Hepatocyte (in vitro differentiated cells): ENCODE results near the gene ADIG. TPM values are rescaled to one million over a fixed set of nuclear protein-coding genes. Genes with fewer than 3 reads are reported as not detected.

Experiments
- DNase-seq: peaks from one replicate; pipeline ENCODE4 v3.0.0-alpha.2; 2016; ENCODE audit warnings: low spot score
- H2AFZ ChIP-seq: fragments of 200-600 bp; sonication (generic); 2 replicates; pipeline ENCODE4 v1.6.0; 2016; ENCODE audit warnings: antibody characterized with exemption, mild to moderate bottlenecking
- H3K27ac ChIP-seq: fragments of 200-600 bp; sonication (generic); 2 replicates; pipeline ENCODE4 v1.5.1; 2016; ENCODE audit warnings: mild to moderate bottlenecking
- H3K27me3 ChIP-seq: fragments of 200-600 bp; sonication (generic); 2 replicates; pipeline ENCODE4 v1.6.1; 2016
- H3K36me3 ChIP-seq: fragments of 200-600 bp; sonication (generic); replicated peaks from 2 replicates; pipeline ENCODE4 v1.5.1; 2016; ENCODE audit warnings: low read depth; ENCODE audit not compliant: insufficient read depth
- H3K4me1 ChIP-seq: fragments of 200-600 bp; sonication (generic); 2 replicates; pipeline ENCODE4 v1.5.1; 2016; ENCODE audit warnings: mild to moderate bottlenecking, moderate library complexity; ENCODE audit not compliant: insufficient read depth
- H3K4me2 ChIP-seq: fragments of 200-600 bp; sonication (generic); 2 replicates; pipeline ENCODE4 v1.6.0; 2016
- H3K4me3 ChIP-seq: fragments of 200-600 bp; sonication (generic); 2 replicates; pipeline ENCODE4 v1.5.1; 2016; ENCODE audit warnings: mild to moderate bottlenecking
- H3K79me2 ChIP-seq: fragments of 200-600 bp; sonication (generic); 2 replicates; pipeline ENCODE4 v1.6.0; 2017; ENCODE audit warnings: mild to moderate bottlenecking
- H3K9me2 ChIP-seq: fragments of 200-600 bp; sonication (generic); replicated peaks from 2 replicates; pipeline ENCODE4 v1.6.0; 2017; ENCODE audit warnings: mild to moderate bottlenecking; ENCODE audit not compliant: insufficient read depth
- H3K9me3 ChIP-seq: fragments of 200-600 bp; sonication (generic); 2 replicates; pipeline ENCODE4 v1.5.1; 2016; ENCODE audit warnings: low read depth, mild to moderate bottlenecking
- H4K20me1 ChIP-seq: fragments of 200-600 bp; sonication (generic); 2 replicates; pipeline ENCODE4 v1.6.0; 2016; ENCODE audit warnings: mild to moderate bottlenecking; ENCODE audit not compliant: insufficient read depth, poor library complexity, severe bottlenecking
- EZH2 ChIP-seq: fragments of 200-600 bp; sonication (generic); IDR thresholded peaks from 2 replicates; pipeline ENCODE4 v1.6.1; 2016; ENCODE audit warnings: antibody characterized with exemption, mild to moderate bottlenecking, borderline replicate concordance
- EZH2phosphoT487 ChIP-seq: fragments of 200-600 bp; sonication (generic); IDR thresholded peaks from one replicate; pipeline ENCODE4 v1.6.1; 2018; ENCODE audit warnings: antibody characterized with exemption, mild to moderate bottlenecking, low read depth, moderate library complexity; ENCODE audit not compliant: unreplicated experiment, severe bottlenecking
- WGBS: methylation state at CpG from one replicate; pipeline ENCODE4 v1.1.6; 2016; ENCODE audit warnings: low lambda C conversion rate; ENCODE audit errors: missing lambda C conversion rate; 5-methylcytosine and 5-hydroxymethylcytosine counted together
- polyA plus RNA-seq: library from polyadenylated mRNA; unstranded; fragments of >200 nt; fragmentation: Nextera tagmentation; extraction: Ambion mirVana; gene quantifications from 2 replicates; pipeline ENCODE4 v1.2.1, GENCODE V29; 2016
- total RNA-seq: library from RNA; depleted of rRNA; stranded (reverse); fragments of >200 nt; gene quantifications from 2 replicates; pipeline ENCODE4 v1.2.3, GENCODE V29; 2014
- TF ChIP-seq, protein P1 (sequence below): fragments of 200-600 bp; sonication (generic); IDR thresholded peaks from 2 replicates; pipeline ENCODE4 v1.5.1; 2016; ENCODE audit warnings: antibody characterized with exemption, mild to moderate bottlenecking; ENCODE audit not compliant: poor library complexity

The ADIG gene
- total and polyA plus RNA-seq, 2 experiments from 2014 or later, result not detected

DNA sequence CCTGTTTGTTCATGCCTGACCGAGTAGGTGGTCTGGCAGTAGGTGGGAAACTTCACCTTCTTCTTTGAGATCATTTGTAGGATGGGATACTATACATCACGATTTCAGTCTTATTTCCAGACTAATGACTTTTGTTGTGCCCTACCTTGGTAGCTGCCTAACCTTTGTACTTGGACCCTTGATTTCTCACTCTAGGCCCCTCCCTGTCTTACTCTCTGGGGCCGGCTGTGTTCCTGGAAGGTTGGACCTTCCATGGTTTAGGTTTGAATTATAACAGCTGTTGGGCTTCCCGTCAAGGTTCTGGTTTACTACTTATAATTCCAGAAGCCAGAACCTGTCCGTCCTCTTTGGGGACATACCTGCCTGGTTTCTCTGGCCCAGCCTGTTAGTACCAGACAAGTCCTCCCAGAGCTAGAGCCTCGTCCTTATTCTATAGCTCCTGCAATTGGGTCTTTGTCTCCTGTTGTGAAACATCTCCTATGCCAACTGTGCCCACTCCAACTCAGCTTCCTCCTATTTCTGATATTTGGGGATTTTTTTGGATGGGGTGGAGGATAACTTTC lies 14.9 kb upstream of the ADIG start:
- Histone ChIP-seq H3K9me3 (no peaks in the 10 kb centered on the region), H3K4me3 (no peak overlapping the region), H3K4me1 (no peaks in the 10 kb centered on the region), H3K36me3 (no peaks in the 10 kb centered on the region), H3K27ac (no peak overlapping the region), H3K4me2 (no peak overlapping the region), H3K79me2 (no peaks in the 10 kb centered on the region), H3K9me2 (no peaks in the 10 kb centered on the region), H3K27me3 (no peaks in the 10 kb centered on the region), H4K20me1 (no peaks in the 10 kb centered on the region), H2AFZ (no peak overlapping the region)
- DNase-seq, result no peak
- 82% methylated on average over 6 of the region's 6 CpGs for WGBS
- no peak for TF ChIP-seq EZH2
- TF ChIP-seq, protein P1, sequence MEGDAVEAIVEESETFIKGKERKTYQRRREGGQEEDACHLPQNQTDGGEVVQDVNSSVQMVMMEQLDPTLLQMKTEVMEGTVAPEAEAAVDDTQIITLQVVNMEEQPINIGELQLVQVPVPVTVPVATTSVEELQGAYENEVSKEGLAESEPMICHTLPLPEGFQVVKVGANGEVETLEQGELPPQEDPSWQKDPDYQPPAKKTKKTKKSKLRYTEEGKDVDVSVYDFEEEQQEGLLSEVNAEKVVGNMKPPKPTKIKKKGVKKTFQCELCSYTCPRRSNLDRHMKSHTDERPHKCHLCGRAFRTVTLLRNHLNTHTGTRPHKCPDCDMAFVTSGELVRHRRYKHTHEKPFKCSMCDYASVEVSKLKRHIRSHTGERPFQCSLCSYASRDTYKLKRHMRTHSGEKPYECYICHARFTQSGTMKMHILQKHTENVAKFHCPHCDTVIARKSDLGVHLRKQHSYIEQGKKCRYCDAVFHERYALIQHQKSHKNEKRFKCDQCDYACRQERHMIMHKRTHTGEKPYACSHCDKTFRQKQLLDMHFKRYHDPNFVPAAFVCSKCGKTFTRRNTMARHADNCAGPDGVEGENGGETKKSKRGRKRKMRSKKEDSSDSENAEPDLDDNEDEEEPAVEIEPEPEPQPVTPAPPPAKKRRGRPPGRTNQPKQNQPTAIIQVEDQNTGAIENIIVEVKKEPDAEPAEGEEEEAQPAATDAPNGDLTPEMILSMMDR, result no peak

DNA sequence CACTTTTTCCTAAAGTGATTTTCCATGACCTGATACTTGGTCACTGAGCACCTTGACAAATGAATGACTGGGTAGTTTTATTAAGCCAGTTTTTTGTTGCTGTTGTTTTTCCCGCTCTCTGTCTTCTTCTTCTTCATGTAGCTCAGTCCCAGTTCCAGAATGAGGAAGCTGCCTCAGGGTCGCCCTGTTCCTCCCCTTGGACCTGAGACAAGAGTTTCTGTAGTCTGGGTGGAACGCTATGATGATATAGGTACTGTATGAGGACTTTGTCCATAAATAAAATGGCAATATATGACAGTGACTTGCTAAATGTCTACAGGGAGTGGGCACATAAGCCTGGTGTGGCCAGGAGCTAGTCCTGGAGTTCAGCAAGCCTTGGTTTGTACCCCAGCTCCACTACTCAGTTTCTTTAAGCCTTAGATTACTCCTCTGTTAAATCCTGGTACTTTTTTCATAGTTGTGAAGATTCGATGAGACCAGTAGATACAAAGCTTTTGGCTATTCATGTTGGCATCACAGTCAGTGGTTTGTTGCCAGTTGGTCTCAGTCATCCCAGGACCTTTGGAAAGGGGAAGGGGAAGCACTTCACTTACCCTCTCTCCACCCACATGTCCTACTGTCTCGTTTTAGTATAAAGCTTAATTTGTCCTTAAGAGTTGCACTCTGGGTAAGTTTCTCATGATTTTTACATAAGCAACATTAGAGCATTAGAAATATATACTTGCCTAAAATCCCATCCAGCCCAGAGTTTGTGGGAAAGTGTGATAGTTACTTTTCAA lies 11.1 kb upstream of the ADIG start:
- Histone ChIP-seq H3K27ac (no peak overlapping the region), H3K9me3 (no peaks in the 10 kb centered on the region), H3K4me1 (no peaks in the 10 kb centered on the region), H3K36me3 (no peaks in the 10 kb centered on the region), H2AFZ (no peak overlapping the region), H3K27me3 (no peaks in the 10 kb centered on the region), H3K9me2 (no peaks in the 10 kb centered on the region), H3K4me3 (no peak overlapping the region), H3K4me2 (no peak overlapping the region), H3K79me2 (no peaks in the 10 kb centered on the region), H4K20me1 (no peaks in the 10 kb centered on the region)
- no peak for DNase-seq
- TF ChIP-seq, protein P1, result no peak
- TF ChIP-seq EZH2phosphoT487, result no peak
- no peak for TF ChIP-seq EZH2
- WGBS, result 97% methylated on average over 5 of the region's 5 CpGs

DNA sequence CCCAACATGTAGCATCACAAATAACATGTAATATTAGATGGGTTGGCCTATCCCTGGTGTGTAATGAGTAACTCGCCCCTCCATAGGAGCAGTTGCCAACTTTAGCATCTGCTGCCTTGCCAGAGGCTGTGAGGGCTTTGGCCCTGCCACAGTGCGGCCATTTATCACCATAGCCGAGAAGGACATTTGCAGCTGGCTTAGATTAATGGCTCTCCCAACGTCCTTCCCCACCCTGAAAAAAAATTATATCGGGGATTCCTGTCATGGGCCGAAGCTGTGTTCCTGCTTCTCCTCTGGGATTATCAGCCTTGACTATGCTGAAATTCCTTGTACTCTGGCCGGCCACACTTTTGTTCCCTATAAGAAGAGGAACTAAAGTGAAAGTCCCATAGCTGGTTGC lies 7.6 kb upstream of the ADIG start:
- no peaks in the 10 kb centered on the region for H3K36me3 ChIP-seq
- TF ChIP-seq EZH2, result no peak
- TF ChIP-seq, protein P1, result no peak
- TF ChIP-seq EZH2phosphoT487, result no peak
- no peaks in the 10 kb centered on the region for H3K79me2 ChIP-seq
- H3K27me3 ChIP-seq, result no peaks in the 10 kb centered on the region
- 84% methylated on average over 7 of the region's 7 CpGs for WGBS
- H3K9me3 ChIP-seq, result no peaks in the 10 kb centered on the region
- DNase-seq, result no peak
- H4K20me1 ChIP-seq, result no peaks in the 10 kb centered on the region
- H3K9me2 ChIP-seq, result no peaks in the 10 kb centered on the region
- H3K27ac ChIP-seq, result no peak overlapping the region
- H3K4me3 ChIP-seq, result no peak overlapping the region
- no peaks in the 10 kb centered on the region for H3K4me1 ChIP-seq
- H3K4me2 ChIP-seq, result no peak overlapping the region
- no peak overlapping the region for H2AFZ ChIP-seq
